Ovary (tissue), 9 donors: ENCODE results near the gene AADACL3. TPM values are rescaled to one million over a fixed set of nuclear protein-coding genes. Genes with fewer than 3 reads are reported as not detected.
"Not testable (repeated sequence)": the region's sequence is repeated elsewhere in the genome, so short reads cannot be mapped to it uniquely, and the experiment has no call there.

ENCODE experiments used
- DNase-seq, 5 donors: peaks; one replicate each; pipeline ENCODE4 v3.0.0-alpha.2; 2019 to 2020
- H3K27ac ChIP-seq, 2 donors: fragments of 200-600 bp; one replicate each; pipeline versions ENCODE4 v1.5.1 to v1.8.0; 2019 to 2022
- H3K27me3 ChIP-seq: fragments of 200-600 bp; one replicate; pipeline ENCODE4 v1.8.0; 2022
- H3K36me3 ChIP-seq: fragments of 200-600 bp; sonication (generic); one replicate; pipeline ENCODE4 v1.5.1; 2019
- H3K4me1 ChIP-seq: one replicate; pipeline ENCODE4 v1.8.1; 2013; ENCODE audit warnings: mild to moderate bottlenecking, moderate library complexity; ENCODE audit not compliant: insufficient read depth
- H3K4me3 ChIP-seq: fragments of 200-600 bp; sonication (generic); one replicate; pipeline ENCODE4 v1.5.1; 2017
- H3K9me3 ChIP-seq, 2 donors: fragments of 200-600 bp in 1 of 2; sonication (generic) in 1 of 2; one replicate each; pipeline versions ENCODE4 v1.5.1 to v1.8.1; 2013 to 2019; ENCODE audit warnings: mild to moderate bottlenecking in 1 of 2, moderate library complexity in 1 of 2
- EP300 ChIP-seq: sonication (generic); formaldehyde crosslinking; IDR thresholded peaks from one replicate; pipeline ENCODE4 v1.6.1; 2017; ENCODE audit warnings: antibody characterized with exemption
- POLR2A ChIP-seq: fragments of 450-650 bp; IDR thresholded peaks from one replicate; pipeline ENCODE4 v1.6.1; 2017; ENCODE audit warnings: antibody characterized with exemption, mild to moderate bottlenecking, moderate library complexity
- WGBS, 3 donors: extraction: QIAGEN DNeasy Blood & Tissue Kit in 1 of 3; methylation state at CpG; one replicate each; pipeline versions ENCODE4 v1.1.5 to v1.1.7; 2013 to 2017; 5-methylcytosine and 5-hydroxymethylcytosine counted together
- intact Hi-C, 4 donors: fragments of 100-400 bp; cut with DNase I; formaldehyde crosslinking; loops; one replicate each; pipeline versions ENCODE4 v1.11.0 to v1.15.1; 2022 to 2023
- polyA plus RNA-seq, 2 donors: library from polyadenylated mRNA; stranded (reverse); fragments of 200-250 nt in 1 of 2; fragments of 350-450 nt in 1 of 2; fragmentation: Illumina TruSeq in 1 of 2; extraction: RNeasy Lipid Tissue Mini Kit (QIAGEN cat#74804) in 1 of 2; gene quantifications; one replicate each; pipeline ENCODE4 v1.2.3, GENCODE V29; 2013 to 2014
- total RNA-seq, 7 donors: library from RNA; depleted of rRNA in 2 of 7; stranded (reverse); fragments of >200 nt in 2 of 7; fragmentation: NEBNext Ultra II Directional in 3 of 7; extraction: Animal tissue kit (Norgen Biotek cat#: 25700) in 3 of 7; gene quantifications; one replicate each; pipeline versions ENCODE4 v1.1.0 to v1.2.4, GENCODE V29; 2016 to 2023
- TF ChIP-seq, protein P1 (sequence below), 3 donors: fragments of 450-650 bp in 2 of 3; fragments of 200-600 bp in 1 of 3; IDR thresholded peaks; one replicate each; pipeline versions ENCODE4 v1.5.1 to v1.8.0; 2016 to 2022; ENCODE audit warnings: antibody characterized with exemption in 3 of 3, mild to moderate bottlenecking in 1 of 3
- donor health status: DM: no; HTN: no; CAD: no; lungs with moderate emphysema.
- donor health status: DM: no; HTN: no; CAD: no.
- donor health status: Bipolar disorder and iron deficiency.
- donor health status: DM: yes; HTN: yes; CAD: no.
- donor health status: DM: no; HTN: no; CAD: no.
- donor health status: DM: yes; HTN: yes; CAD: no.

The AADACL3 gene
- total and polyA plus RNA-seq, 9 donors, result not detected

DNA sequence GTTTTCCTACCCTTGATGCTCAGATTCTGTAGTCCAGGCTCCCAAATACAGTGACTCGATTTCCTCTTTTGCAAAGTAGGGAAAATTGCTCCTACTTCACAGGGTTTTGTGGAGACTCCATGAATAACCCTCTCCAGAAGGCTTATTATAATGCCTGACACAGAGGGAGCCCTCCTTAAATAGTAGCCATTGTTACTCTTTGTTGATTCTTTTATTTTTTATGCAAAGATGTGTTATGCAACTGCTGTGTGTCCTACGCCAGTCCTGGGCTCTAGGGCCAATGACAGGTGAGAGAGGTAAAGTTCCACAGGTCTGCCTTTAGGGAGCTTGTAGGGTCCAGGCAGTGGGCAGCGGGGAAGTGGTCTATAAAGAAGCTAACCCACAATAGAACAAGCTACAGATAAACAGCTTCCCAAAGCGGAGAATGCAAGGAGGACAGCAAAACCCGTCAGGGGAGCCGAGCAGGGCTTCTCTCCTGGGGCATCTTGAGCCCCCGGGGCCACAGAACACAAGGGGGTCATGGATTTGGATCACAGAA lies 1.5 kb downstream of the AADACL3 start:
- no peaks in the 10 kb centered on the region for H3K27me3 ChIP-seq
- H3K36me3 ChIP-seq, result no peaks in the 10 kb centered on the region
- H3K27ac ChIP-seq, result no peak overlapping the region
- no peak for DNase-seq
- intact Hi-C loops, result no loop called here
- WGBS, 3 donors, result 78 to 81% (median 78%) methylated on average over 7 of the region's 7 CpGs
- no peaks in the 10 kb centered on the region for H3K9me3 ChIP-seq
- no peaks in the 10 kb centered on the region for H3K4me1 ChIP-seq
- TF ChIP-seq POLR2A, result no peak
- TF ChIP-seq, protein P1, sequence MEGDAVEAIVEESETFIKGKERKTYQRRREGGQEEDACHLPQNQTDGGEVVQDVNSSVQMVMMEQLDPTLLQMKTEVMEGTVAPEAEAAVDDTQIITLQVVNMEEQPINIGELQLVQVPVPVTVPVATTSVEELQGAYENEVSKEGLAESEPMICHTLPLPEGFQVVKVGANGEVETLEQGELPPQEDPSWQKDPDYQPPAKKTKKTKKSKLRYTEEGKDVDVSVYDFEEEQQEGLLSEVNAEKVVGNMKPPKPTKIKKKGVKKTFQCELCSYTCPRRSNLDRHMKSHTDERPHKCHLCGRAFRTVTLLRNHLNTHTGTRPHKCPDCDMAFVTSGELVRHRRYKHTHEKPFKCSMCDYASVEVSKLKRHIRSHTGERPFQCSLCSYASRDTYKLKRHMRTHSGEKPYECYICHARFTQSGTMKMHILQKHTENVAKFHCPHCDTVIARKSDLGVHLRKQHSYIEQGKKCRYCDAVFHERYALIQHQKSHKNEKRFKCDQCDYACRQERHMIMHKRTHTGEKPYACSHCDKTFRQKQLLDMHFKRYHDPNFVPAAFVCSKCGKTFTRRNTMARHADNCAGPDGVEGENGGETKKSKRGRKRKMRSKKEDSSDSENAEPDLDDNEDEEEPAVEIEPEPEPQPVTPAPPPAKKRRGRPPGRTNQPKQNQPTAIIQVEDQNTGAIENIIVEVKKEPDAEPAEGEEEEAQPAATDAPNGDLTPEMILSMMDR (IDR thresholded peaks at IDR 0.05), result no peak
- TF ChIP-seq EP300, result no peak
- H3K4me3 ChIP-seq, result no peak overlapping the region

DNA sequence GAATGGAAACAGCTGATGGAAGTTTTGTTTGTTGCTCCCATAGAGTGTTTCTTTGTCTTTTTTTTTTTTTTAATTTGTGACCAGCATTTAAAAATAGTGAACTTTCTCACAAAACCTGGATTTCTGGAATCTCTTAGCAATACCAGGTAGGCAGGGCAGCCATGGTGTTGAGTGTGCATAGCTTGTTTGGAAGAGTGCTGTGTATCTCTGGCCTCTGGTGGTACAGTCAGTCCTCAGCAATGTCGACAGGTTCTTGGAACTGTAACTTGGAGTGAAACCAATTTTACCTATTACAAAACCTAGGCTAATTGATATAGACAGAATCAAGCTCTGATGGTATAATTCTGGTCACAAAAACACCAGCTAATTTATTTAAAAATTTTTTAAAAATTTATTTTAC lies 6.7 kb downstream of the AADACL3 start:
- H3K36me3 ChIP-seq, result no peaks in the 10 kb centered on the region
- H3K4me1 ChIP-seq, result no peaks in the 10 kb centered on the region
- no peak overlapping the region for H3K4me3 ChIP-seq
- no peaks in the 10 kb centered on the region for H3K27me3 ChIP-seq
- WGBS, 3 donors, result 76 to 89% (median 82%) methylated on average over 1 of the region's 1 CpG
- DNase-seq, result no peak
- H3K27ac ChIP-seq, result no peak overlapping the region
- no peaks in the 10 kb centered on the region for H3K9me3 ChIP-seq
- intact Hi-C loops, result no loop called here
- TF ChIP-seq EP300 (no peak), POLR2A (no peak)
- TF ChIP-seq, protein P1 (IDR thresholded peaks at IDR 0.05), result no peak

DNA sequence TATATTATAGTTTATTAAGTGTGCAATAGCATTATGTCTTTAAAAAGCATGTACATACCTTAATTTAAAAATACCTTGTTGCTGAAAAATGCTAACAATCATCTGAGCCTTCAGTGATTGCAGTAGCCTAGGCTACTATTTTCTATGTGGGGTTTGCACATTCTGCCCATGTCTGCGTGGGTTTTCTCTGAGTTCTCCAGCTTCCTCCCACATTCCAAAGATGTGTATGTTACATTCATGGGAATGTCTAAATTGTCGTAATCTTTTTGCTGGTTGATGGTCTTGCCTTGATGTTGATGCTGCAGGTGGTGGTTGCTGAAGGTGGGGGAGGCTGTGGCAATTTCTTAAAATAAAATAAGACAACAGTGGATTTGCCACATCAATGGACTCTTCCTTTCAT lies 12.5 kb downstream of the AADACL3 start:
- no peak for TF ChIP-seq POLR2A
- TF ChIP-seq, protein P1 (IDR thresholded peaks at IDR 0.05), result no peak
- no peak for TF ChIP-seq EP300
- no peaks in the 10 kb centered on the region for H3K36me3 ChIP-seq
- H3K9me3 ChIP-seq, result no peaks in the 10 kb centered on the region
- WGBS, 3 donors, result 67 to 85% (median 74%) methylated on average over 2 of the region's 2 CpGs
- no peaks in the 10 kb centered on the region for H3K4me1 ChIP-seq
- DNase-seq, result no peak
- no peak overlapping the region for H3K4me3 ChIP-seq
- no peak overlapping the region for H3K27ac ChIP-seq
- H3K27me3 ChIP-seq, result no peaks in the 10 kb centered on the region
- intact Hi-C loops, result no loop called here

DNA sequence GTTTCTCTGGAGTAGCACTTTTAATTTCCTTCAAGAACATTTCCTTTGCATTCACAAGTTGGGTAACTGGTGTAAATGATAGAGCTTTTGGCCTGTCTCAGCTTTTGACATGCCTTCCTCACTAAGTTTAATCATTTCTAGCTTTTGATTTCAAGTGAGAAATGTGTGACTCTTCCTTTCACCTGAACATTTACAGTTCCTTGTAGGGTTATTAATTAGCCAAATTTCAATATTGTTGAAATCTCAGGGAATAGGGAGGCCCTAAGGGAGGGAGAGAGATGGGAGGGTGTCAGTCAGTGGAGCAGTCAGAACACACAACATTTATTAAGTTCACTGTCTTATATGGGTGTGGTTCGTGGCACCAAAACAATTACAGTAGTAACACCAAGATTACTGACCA lies 14.2 kb downstream of the AADACL3 start:
- intact Hi-C loops, result no loop called here
- Histone ChIP-seq H3K36me3 (no peaks in the 10 kb centered on the region), H3K4me1 (no peaks in the 10 kb centered on the region), H3K27me3 (no peaks in the 10 kb centered on the region), H3K9me3 (no peaks in the 10 kb centered on the region), H3K27ac (no peak overlapping the region), H3K4me3 (no peak overlapping the region)
- DNase-seq, result no peak
- 77 to 90% (median 80%) methylated on average over 1 of the region's 1 CpG for WGBS, 3 donors
- TF ChIP-seq, protein P1 (IDR thresholded peaks at IDR 0.05), result no peak
- TF ChIP-seq POLR2A, result no peak
- no peak for TF ChIP-seq EP300

DNA sequence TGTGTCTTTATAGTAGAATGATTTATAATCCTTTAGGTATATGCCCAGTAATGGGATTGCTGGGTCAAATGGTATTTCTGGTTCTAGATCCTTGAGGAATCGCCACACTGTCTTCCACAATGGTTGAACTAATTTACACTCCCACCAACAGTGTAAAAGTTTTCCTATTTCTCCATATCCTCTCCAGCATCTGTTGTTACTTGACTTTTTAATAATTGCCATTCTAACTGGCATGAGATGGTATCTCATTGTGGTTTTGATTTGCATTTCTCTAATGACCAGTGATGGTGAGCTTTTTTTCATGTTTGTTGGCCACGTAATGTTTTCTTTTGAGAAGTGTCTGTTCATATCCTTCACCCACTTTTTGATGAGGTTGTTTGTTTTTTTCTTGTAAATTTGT lies 15.2 kb downstream of the AADACL3 start:
- intact Hi-C loops, result not testable (repeated sequence)
- 70 to 83% (median 75%) methylated on average over 2 of the region's 2 CpGs for WGBS, 3 donors

More for the DNA sequence above, 15.2 kb downstream of the AADACL3 start:
- H3K36me3 ChIP-seq, H3K9me3 ChIP-seq, H3K27ac ChIP-seq, H3K27me3 ChIP-seq, H3K4me3 ChIP-seq, H3K4me1 ChIP-seq, DNase-seq: not testable (repeated sequence)
